GM19099 (cell line): ENCODE results near the gene SPATA25.

ENCODE experiments used
- POLR2A ChIP-seq: IDR thresholded peaks from 3 replicates; pipeline ENCODE4 v1.6.1; 2011; ENCODE audit warnings: low read depth; ENCODE audit not compliant: insufficient read length; ENCODE audit errors: extremely low read depth

The SPATA25 gene

GRCh38 chr20:45887346-45887715 lies at the start of gene SPATA25:
SPATA25 (minus strand) TSS chr20:45887622; CDS start chr20:45887590, 32 bp downstream.
- no peak for TF ChIP-seq POLR2A

GRCh38 chr20:45935416-45936046 lies 48.1 kb upstream of the SPATA25 start:
- no peak for TF ChIP-seq POLR2A

- peak; percentile 96 for TF ChIP-seq POLR2A
Measured at GRCh38 chr20:45934586-45935415, 47.4 kb upstream of the SPATA25 start, which contains the start of gene PCIF1. PCIF1 (plus strand) TSS chr20:45934683; CDS start chr20:45939000, 4,317 bp downstream.

- TF ChIP-seq POLR2A = no peak
Measured at GRCh38 chr20:45934046-45934585, 46.7 kb upstream of the SPATA25 start.

- no peak for TF ChIP-seq POLR2A
Measured at GRCh38 chr20:45933266-45934045, 46.0 kb upstream of the SPATA25 start.

GRCh38 chr20:45927071-45927878 lies 39.9 kb upstream of the SPATA25 start:
- TF ChIP-seq POLR2A = no peak

GRCh38 chr20:45926731-45927070 lies 39.3 kb upstream of the SPATA25 start:
- no peak for TF ChIP-seq POLR2A

- no peak for TF ChIP-seq POLR2A
Measured at GRCh38 chr20:45925821-45926506, 38.5 kb upstream of the SPATA25 start.

- no peak for TF ChIP-seq POLR2A
Measured at GRCh38 chr20:45924391-45925261, 37.2 kb upstream of the SPATA25 start.

- TF ChIP-seq POLR2A = no peak
Measured at GRCh38 chr20:45921337-45922189, 34.1 kb upstream of the SPATA25 start.

- no peak for TF ChIP-seq POLR2A
Measured at GRCh38 chr20:45920462-45921336, 33.3 kb upstream of the SPATA25 start.
